Measurements from ENCODE around the gene UCP2.

DNA sequence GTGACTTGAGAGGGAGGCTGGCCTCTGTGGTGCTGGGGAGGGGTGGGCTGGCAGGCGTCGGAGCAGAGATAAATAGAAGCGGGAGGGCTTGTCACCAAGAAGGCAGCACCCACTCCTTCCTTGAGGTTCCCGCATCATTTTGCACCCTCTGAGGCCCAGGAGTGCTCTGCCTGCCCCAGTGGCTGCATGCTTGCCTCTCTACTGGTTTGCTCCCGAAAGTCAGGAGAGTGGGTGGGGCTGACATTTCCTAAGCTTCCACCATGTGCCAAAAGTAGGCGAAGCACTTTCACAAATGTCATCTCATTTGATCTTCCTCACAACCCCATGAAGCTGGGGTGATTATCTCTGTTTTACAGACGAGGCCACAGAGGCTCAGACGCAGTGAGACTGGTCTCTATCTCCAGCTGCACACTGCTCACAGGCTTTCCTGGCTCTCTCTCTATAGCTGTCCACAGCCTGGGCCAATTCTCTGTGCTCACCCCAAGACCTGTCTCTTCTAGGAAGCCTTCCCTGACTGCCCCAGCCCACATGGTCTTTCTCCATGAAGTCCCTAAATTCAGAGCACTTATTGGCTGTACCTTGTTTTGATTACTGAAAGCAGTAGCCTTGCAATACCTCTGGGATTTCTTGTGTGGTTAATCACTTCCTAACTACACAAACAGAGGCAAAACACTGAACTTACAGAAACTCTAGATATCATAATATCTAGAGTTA is 28.9 kb upstream of the UCP2 start:
- TF ChIP-seq CTCF (IDR thresholded peaks at IDR 0.05) = no peak
- TF ChIP-seq POLR2A (IDR thresholded peaks at IDR 0.05) = no peak
